HG03108 (cell line): Measurements from ENCODE around the gene TMEM59L.
A peak's percentile ranks its signal among the peaks of the same experiment; 100 is the strongest.
"Not testable (repeated sequence)": the region's sequence is repeated elsewhere in the genome, so short reads cannot be mapped to it uniquely, and the experiment has no call there.

Experiments used
- ATAC-seq: cut with Tn5 transposase; IDR thresholded peaks from one replicate; pipeline ENCODE4 v1.9.1; 2021; ENCODE audit warnings: moderate library complexity; ENCODE audit not compliant: unreplicated experiment

Gene TMEM59L

GRCh38 chr19:18612772-18613588, at the start of gene TMEM59L:
Gene TMEM59L (plus strand): TSS chr19:18612870. CDS start chr19:18612959, 89 bp downstream.
- no peak for ATAC-seq

- ATAC-seq = no peak
Measured at GRCh38 chr19:18566953-18567352, 45.7 kb upstream of the TMEM59L start.

GRCh38 chr19:18568367-18568766, 44.3 kb upstream of the TMEM59L start:
- no peak for ATAC-seq

GRCh38 chr19:18571564-18572344, 40.9 kb upstream of the TMEM59L start, which contains the start of gene UBA52:
Gene UBA52 (plus strand): TSS chr19:18571857. CDS start chr19:18573301, 1,444 bp downstream.
- ATAC-seq = peak; percentile 87

- ATAC-seq = no peak
Measured at GRCh38 chr19:18574691-18575291, 37.9 kb upstream of the TMEM59L start.

- no peak for ATAC-seq
Measured at GRCh38 chr19:18576383-18576782, 36.3 kb upstream of the TMEM59L start.

- no peak for ATAC-seq
Measured at GRCh38 chr19:18577365-18577914, 35.2 kb upstream of the TMEM59L start.

GRCh38 chr19:18580311-18580710, 32.4 kb upstream of the TMEM59L start:
- ATAC-seq = no peak

GRCh38 chr19:18586306-18586705, 26.4 kb upstream of the TMEM59L start:
- ATAC-seq = no peak

- ATAC-seq = no peak
Measured at GRCh38 chr19:18587561-18587960, 25.1 kb upstream of the TMEM59L start.

GRCh38 chr19:18587962-18588610, 24.6 kb upstream of the TMEM59L start:
- no peak for ATAC-seq

GRCh38 chr19:18588611-18589379, 23.9 kb upstream of the TMEM59L start, which contains the start of gene REX1BD:
Gene REX1BD (plus strand): TSS chr19:18588798. CDS start chr19:18588802, 4 bp downstream.
- peak; percentile 82 for ATAC-seq

GRCh38 chr19:18589380-18590272, 23.0 kb upstream of the TMEM59L start:
- peak; percentile 17 for ATAC-seq

GRCh38 chr19:18590273-18591272, 22.1 kb upstream of the TMEM59L start:
- no peak for ATAC-seq

GRCh38 chr19:18591735-18592385, 20.8 kb upstream of the TMEM59L start:
- no peak for ATAC-seq

GRCh38 chr19:18592732-18593131, 19.9 kb upstream of the TMEM59L start:
- not testable (repeated sequence) for ATAC-seq
